ENCODE results near the gene TET1.
"Not testable (repeated sequence)": the region's sequence is repeated elsewhere in the genome, so short reads cannot be mapped to it uniquely, and the experiment has no call there.

TET1 gene

DNA sequence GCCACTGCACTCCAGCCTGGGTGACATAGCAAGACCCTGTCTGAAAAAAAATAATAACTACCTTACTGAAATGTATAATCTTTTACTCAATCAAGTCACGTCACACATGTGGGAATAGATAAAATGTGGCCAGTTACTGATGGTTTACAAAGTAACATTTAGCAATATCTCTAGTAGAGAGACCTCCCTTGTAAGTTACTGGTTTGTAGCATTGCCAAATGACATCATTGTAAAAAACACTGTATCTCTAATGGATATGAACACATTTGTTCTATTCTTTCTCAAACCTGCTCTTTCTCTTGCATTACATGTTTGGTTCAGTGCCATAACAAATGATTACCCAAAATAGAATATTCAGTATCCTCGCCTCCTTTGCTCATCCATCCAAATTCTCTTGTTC, 18.8 kb downstream of the TET1 start:
- Histone ChIP-seq H3K4me3 (IDR thresholded peaks at IDR 0.05; ENCODE audit: insufficient read depth, low read depth, low read length) (no peak overlapping the region), H3K4me2 (no peak overlapping the region), H2AFZ (ENCODE audit: low read depth) (no peak overlapping the region), H4K20me1 (ENCODE audit: insufficient read depth) (no peaks in the 10 kb centered on the region), H3K27me3 (ENCODE audit: insufficient read depth, low read depth) (no peaks in the 10 kb centered on the region), H3K4me1 (ENCODE audit: low read depth, poor library complexity, severe bottlenecking) (no peaks in the 10 kb centered on the region), H3K27ac (no peak overlapping the region), H3K79me2 (ENCODE audit: insufficient read depth, low read depth) (no peaks in the 10 kb centered on the region), H3K9ac (no peak overlapping the region), H3K36me3 (ENCODE audit: insufficient read depth) (no peaks in the 10 kb centered on the region)
- TF ChIP-seq, protein P1, sequence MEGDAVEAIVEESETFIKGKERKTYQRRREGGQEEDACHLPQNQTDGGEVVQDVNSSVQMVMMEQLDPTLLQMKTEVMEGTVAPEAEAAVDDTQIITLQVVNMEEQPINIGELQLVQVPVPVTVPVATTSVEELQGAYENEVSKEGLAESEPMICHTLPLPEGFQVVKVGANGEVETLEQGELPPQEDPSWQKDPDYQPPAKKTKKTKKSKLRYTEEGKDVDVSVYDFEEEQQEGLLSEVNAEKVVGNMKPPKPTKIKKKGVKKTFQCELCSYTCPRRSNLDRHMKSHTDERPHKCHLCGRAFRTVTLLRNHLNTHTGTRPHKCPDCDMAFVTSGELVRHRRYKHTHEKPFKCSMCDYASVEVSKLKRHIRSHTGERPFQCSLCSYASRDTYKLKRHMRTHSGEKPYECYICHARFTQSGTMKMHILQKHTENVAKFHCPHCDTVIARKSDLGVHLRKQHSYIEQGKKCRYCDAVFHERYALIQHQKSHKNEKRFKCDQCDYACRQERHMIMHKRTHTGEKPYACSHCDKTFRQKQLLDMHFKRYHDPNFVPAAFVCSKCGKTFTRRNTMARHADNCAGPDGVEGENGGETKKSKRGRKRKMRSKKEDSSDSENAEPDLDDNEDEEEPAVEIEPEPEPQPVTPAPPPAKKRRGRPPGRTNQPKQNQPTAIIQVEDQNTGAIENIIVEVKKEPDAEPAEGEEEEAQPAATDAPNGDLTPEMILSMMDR (conservative IDR thresholded peaks at IDR 0.05; ENCODE audit: low read depth, low read length), result no peak

DNA sequence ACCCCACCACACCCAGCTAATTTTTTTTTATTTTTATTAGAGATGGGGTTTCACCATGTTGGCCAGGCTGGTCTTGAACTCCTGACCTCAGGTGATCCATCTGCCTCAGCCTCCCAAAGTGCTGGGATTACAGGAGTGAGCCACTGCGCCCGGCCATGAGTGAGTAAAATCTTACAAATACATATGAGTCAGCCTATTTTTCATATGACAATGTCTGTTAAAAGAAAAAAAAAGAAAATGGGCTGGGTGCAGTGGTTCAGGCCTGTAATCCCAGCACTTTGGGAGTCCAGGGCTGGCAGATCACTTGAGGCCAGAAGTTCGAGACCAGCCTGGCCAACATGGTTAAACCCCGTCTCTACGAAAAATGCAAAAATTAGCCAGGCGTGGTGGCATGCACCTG, 24.1 kb downstream of the TET1 start:
- H2AFZ ChIP-seq (ENCODE audit: low read depth); H3K4me3 ChIP-seq (IDR thresholded peaks at IDR 0.05; ENCODE audit: insufficient read depth, low read depth, low read length); H3K4me1 ChIP-seq (ENCODE audit: low read depth, poor library complexity, severe bottlenecking); H3K36me3 ChIP-seq (ENCODE audit: insufficient read depth); H3K27ac ChIP-seq; H4K20me1 ChIP-seq (ENCODE audit: insufficient read depth); H3K4me2 ChIP-seq; H3K9ac ChIP-seq; H3K79me2 ChIP-seq (ENCODE audit: insufficient read depth, low read depth); H3K27me3 ChIP-seq (ENCODE audit: insufficient read depth, low read depth): not testable (repeated sequence)

DNA sequence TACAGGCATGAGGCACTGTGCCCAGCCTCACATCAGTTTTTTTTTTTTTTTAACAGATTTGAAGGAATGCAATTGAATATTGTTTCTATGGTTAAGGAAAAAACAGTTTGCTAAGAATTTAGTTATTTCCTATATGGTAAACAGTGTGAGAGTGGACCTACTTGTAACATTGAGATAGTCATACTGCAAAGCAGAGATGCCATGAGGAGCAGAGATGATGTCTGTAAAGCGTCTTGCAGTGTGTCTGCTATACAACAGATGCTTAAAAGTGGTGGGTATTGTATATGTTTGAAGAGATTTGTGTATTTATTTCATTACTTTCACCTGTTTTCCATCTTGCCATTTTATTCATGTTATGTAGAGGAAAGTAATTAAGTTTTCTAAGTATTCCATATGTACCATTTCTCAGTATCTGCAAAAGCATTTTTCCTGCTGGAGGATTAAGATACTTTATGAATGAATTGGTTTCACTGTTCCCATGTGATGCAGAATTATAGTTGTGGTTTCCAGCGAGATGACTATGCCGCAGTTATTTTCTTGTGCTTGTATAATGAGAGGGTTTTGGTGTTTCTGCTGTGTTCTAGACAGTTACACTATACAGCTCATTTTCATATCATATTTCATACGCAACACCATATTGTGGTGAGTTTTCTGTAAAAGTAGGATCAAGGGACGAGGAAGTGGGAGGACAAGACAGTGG, 26.6 kb downstream of the TET1 start:
- Histone ChIP-seq H3K9ac (no peak overlapping the region), H3K79me2 (ENCODE audit: insufficient read depth, low read depth) (no peaks in the 10 kb centered on the region), H2AFZ (ENCODE audit: low read depth) (no peak overlapping the region), H3K36me3 (ENCODE audit: insufficient read depth) (no peaks in the 10 kb centered on the region), H3K4me2 (no peak overlapping the region), H4K20me1 (ENCODE audit: insufficient read depth) (no peaks in the 10 kb centered on the region), H3K27ac (no peak overlapping the region), H3K4me3 (IDR thresholded peaks at IDR 0.05; ENCODE audit: insufficient read depth, low read depth, low read length) (no peak overlapping the region), H3K4me1 (ENCODE audit: low read depth, poor library complexity, severe bottlenecking) (peaks cover 4% of the 10 kb centered on the region), H3K27me3 (ENCODE audit: insufficient read depth, low read depth) (no peaks in the 10 kb centered on the region)
- TF ChIP-seq, protein P1 (conservative IDR thresholded peaks at IDR 0.05; ENCODE audit: low read depth, low read length), result no peak

DNA sequence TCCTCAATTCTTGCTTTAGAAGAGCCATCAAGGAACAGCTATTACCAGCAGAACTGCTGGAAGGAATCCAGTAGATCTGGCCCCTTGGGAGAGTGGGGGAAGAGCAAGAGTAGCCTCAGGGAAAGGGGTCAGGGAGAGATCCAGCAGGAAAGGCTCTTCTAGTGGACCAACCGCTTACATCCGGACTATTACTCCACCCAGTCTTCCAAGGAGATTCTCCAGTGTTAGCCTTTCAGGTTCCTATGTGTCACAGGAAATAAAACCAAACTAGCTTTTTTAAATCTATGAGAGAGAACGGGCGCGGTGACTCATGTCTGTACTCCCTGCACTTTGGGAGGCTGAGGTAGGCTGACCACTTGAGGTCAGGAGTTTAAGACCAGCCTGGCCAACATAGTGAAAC, 34.3 kb downstream of the TET1 start:
- H3K9ac ChIP-seq, result no peak overlapping the region
- H3K27ac ChIP-seq, result no peak overlapping the region
- no peak overlapping the region for H3K4me3 ChIP-seq (IDR thresholded peaks at IDR 0.05; ENCODE audit: insufficient read depth, low read depth, low read length)
- TF ChIP-seq, protein P1 (conservative IDR thresholded peaks at IDR 0.05; ENCODE audit: low read depth, low read length), result no peak
- H3K4me2 ChIP-seq, result no peak overlapping the region
- H3K4me1 ChIP-seq (ENCODE audit: low read depth, poor library complexity, severe bottlenecking), result peaks cover 10% of the 10 kb centered on the region
- no peak overlapping the region for H2AFZ ChIP-seq (ENCODE audit: low read depth)
- no peaks in the 10 kb centered on the region for H3K79me2 ChIP-seq (ENCODE audit: insufficient read depth, low read depth)
- no peaks in the 10 kb centered on the region for H3K36me3 ChIP-seq (ENCODE audit: insufficient read depth)
- H3K27me3 ChIP-seq (ENCODE audit: insufficient read depth, low read depth), result no peaks in the 10 kb centered on the region
- H4K20me1 ChIP-seq (ENCODE audit: insufficient read depth), result no peaks in the 10 kb centered on the region

DNA sequence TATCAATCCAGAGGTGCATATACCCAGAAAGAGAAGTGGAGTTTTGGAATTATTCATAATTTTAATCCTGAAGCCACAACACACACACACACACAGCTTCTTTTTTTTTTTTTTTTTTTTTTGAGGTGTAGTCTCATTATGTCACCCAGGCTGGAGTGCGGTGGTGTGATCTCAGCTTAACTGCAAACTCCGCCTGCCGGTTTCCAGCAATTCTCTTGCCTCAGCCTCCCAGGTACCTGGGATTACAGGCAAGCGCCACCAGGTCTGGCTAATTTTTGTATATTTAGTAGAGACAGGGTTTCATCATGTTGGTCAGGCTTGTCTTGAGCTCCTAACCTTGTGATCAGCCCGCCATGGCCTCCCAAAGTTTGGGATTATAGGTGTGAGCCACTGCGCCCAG, 35.4 kb downstream of the TET1 start:
- Histone ChIP-seq H2AFZ (ENCODE audit: low read depth) (no peak overlapping the region), H3K27ac (no peak overlapping the region), H4K20me1 (ENCODE audit: insufficient read depth) (no peaks in the 10 kb centered on the region), H3K4me3 (IDR thresholded peaks at IDR 0.05; ENCODE audit: insufficient read depth, low read depth, low read length) (no peak overlapping the region), H3K4me2 (no peak overlapping the region), H3K9ac (no peak overlapping the region), H3K79me2 (ENCODE audit: insufficient read depth, low read depth) (no peaks in the 10 kb centered on the region), H3K4me1 (ENCODE audit: low read depth, poor library complexity, severe bottlenecking) (peaks cover 17% of the 10 kb centered on the region), H3K27me3 (ENCODE audit: insufficient read depth, low read depth) (no peaks in the 10 kb centered on the region), H3K36me3 (ENCODE audit: insufficient read depth) (no peaks in the 10 kb centered on the region)
- TF ChIP-seq, protein P1 (conservative IDR thresholded peaks at IDR 0.05; ENCODE audit: low read depth, low read length), result no peak

Measured in KMS-11 (cell line).